ENCODE data around the gene DNMT3B.

Gene DNMT3B

GRCh38 chr20:32779500-32780211 lies 17.5 kb downstream of the DNMT3B start:
- Histone ChIP-seq H3K9me3 (ENCODE audit: insufficient read depth, low read depth, low read length) (no peaks in the 10 kb centered on the region), H3K9ac (ENCODE audit: low read depth, low read length) (peak overlapping the region; percentile 9; the same call in 1 of the 2 replicates), H3K27me3 (ENCODE audit: insufficient read depth, low read length) (no peaks in the 10 kb centered on the region), H3K4me3 (ENCODE audit: low read length) (no peak overlapping the region), H3K4me1 (ENCODE audit: insufficient read depth, low read length) (peaks cover 47% of the 10 kb centered on the region), H3K27ac (ENCODE audit: low read depth, low read length) (peak overlapping the region; percentile 85), H3K36me3 (ENCODE audit: insufficient read depth, low read length) (peaks cover 92% of the 10 kb centered on the region)
- 76% methylated on average over 10 of the region's 10 CpGs for WGBS

GRCh38 chr20:32780278-32780677 lies 18.1 kb downstream of the DNMT3B start:
- peak overlapping the region; percentile 9; the same call in 1 of the 2 replicates for H3K9ac ChIP-seq (ENCODE audit: low read depth, low read length)
- peaks cover 44% of the 10 kb centered on the region for H3K4me1 ChIP-seq (ENCODE audit: insufficient read depth, low read length)
- no peaks in the 10 kb centered on the region for H3K27me3 ChIP-seq (ENCODE audit: insufficient read depth, low read length)
- H3K9me3 ChIP-seq (ENCODE audit: insufficient read depth, low read depth, low read length), result no peaks in the 10 kb centered on the region
- H3K27ac ChIP-seq (ENCODE audit: low read depth, low read length), result peak overlapping the region; percentile 85
- 91% methylated on average over 16 of the region's 16 CpGs for WGBS
- no peak overlapping the region for H3K4me3 ChIP-seq (ENCODE audit: low read length)
- H3K36me3 ChIP-seq (ENCODE audit: insufficient read depth, low read length), result peaks cover 94% of the 10 kb centered on the region

GRCh38 chr20:32780749-32781655 lies 18.8 kb downstream of the DNMT3B start:
- no peaks in the 10 kb centered on the region for H3K27me3 ChIP-seq (ENCODE audit: insufficient read depth, low read length)
- H3K4me1 ChIP-seq (ENCODE audit: insufficient read depth, low read length), result peaks cover 38% of the 10 kb centered on the region
- H3K4me3 ChIP-seq (ENCODE audit: low read length), result no peak overlapping the region; the same call in 1 of the 2 replicates
- no peaks in the 10 kb centered on the region for H3K9me3 ChIP-seq (ENCODE audit: insufficient read depth, low read depth, low read length)
- peak overlapping the region; percentile 9 for H3K9ac ChIP-seq (ENCODE audit: low read depth, low read length)
- WGBS, result 77% methylated on average over 17 of the region's 18 CpGs
- H3K27ac ChIP-seq (ENCODE audit: low read depth, low read length), result peak overlapping the region; percentile 85
- peaks cover 96% of the 10 kb centered on the region for H3K36me3 ChIP-seq (ENCODE audit: insufficient read depth, low read length)

GRCh38 chr20:32784369-32785080 lies 22.3 kb downstream of the DNMT3B start:
- peaks cover 9% of the 10 kb centered on the region; the same call in 1 of the 2 replicates for H3K4me1 ChIP-seq (ENCODE audit: insufficient read depth, low read length)
- H3K9me3 ChIP-seq (ENCODE audit: insufficient read depth, low read depth, low read length), result no peaks in the 10 kb centered on the region
- H3K36me3 ChIP-seq (ENCODE audit: insufficient read depth, low read length), result peaks cover 99% of the 10 kb centered on the region
- no peak overlapping the region; the same call in 1 of the 2 replicates for H3K27ac ChIP-seq (ENCODE audit: low read depth, low read length)
- no peaks in the 10 kb centered on the region for H3K27me3 ChIP-seq (ENCODE audit: insufficient read depth, low read length)
- H3K4me3 ChIP-seq (ENCODE audit: low read length), result no peak overlapping the region
- H3K9ac ChIP-seq (ENCODE audit: low read depth, low read length), result no peak overlapping the region
- 94% methylated on average over 13 of the region's 13 CpGs for WGBS

- H3K36me3 ChIP-seq (ENCODE audit: insufficient read depth, low read length), result peaks cover 100% of the 10 kb centered on the region
- no peak overlapping the region for H3K4me3 ChIP-seq (ENCODE audit: low read length)
- no peaks in the 10 kb centered on the region for H3K9me3 ChIP-seq (ENCODE audit: insufficient read depth, low read depth, low read length)
- no peaks in the 10 kb centered on the region for H3K27me3 ChIP-seq (ENCODE audit: insufficient read depth, low read length)
- no peak overlapping the region for H3K9ac ChIP-seq (ENCODE audit: low read depth, low read length)
- H3K4me1 ChIP-seq (ENCODE audit: insufficient read depth, low read length), result peaks cover 6% of the 10 kb centered on the region; the same call in 1 of the 2 replicates
- 96% methylated on average over 16 of the region's 16 CpGs for WGBS
- H3K27ac ChIP-seq (ENCODE audit: low read depth, low read length), result peak overlapping the region; percentile 26; the same call in 1 of the 2 replicates
These were observed 24.0 kb downstream of the DNMT3B start for GRCh38 chr20:32786059-32786760.

GRCh38 chr20:32787168-32787567 lies 25.0 kb downstream of the DNMT3B start:
- peak overlapping the region; percentile 4; the same call in 1 of the 2 replicates for H3K27ac ChIP-seq (ENCODE audit: low read depth, low read length)
- 89% methylated on average over 16 of the region's 16 CpGs for WGBS
- no peak overlapping the region for H3K9ac ChIP-seq (ENCODE audit: low read depth, low read length)
- H3K27me3 ChIP-seq (ENCODE audit: insufficient read depth, low read length), result no peaks in the 10 kb centered on the region
- peaks cover 8% of the 10 kb centered on the region for H3K4me1 ChIP-seq (ENCODE audit: insufficient read depth, low read length)
- H3K4me3 ChIP-seq (ENCODE audit: low read length), result no peak overlapping the region
- peaks cover 100% of the 10 kb centered on the region for H3K36me3 ChIP-seq (ENCODE audit: insufficient read depth, low read length)
- no peaks in the 10 kb centered on the region for H3K9me3 ChIP-seq (ENCODE audit: insufficient read depth, low read depth, low read length)

GRCh38 chr20:32789896-32790750 lies 27.9 kb downstream of the DNMT3B start:
- Histone ChIP-seq H3K27me3 (ENCODE audit: insufficient read depth, low read length) (no peaks in the 10 kb centered on the region), H3K9me3 (ENCODE audit: insufficient read depth, low read depth, low read length) (no peaks in the 10 kb centered on the region), H3K27ac (ENCODE audit: low read depth, low read length) (no peak overlapping the region), H3K4me3 (ENCODE audit: low read length) (no peak overlapping the region), H3K36me3 (ENCODE audit: insufficient read depth, low read length) (peaks cover 100% of the 10 kb centered on the region), H3K9ac (ENCODE audit: low read depth, low read length) (no peak overlapping the region), H3K4me1 (ENCODE audit: insufficient read depth, low read length) (peaks cover 8% of the 10 kb centered on the region)
- 76% methylated on average over 5 of the region's 6 CpGs for WGBS

- no peaks in the 10 kb centered on the region for H3K27me3 ChIP-seq (ENCODE audit: insufficient read depth, low read length)
- no peaks in the 10 kb centered on the region for H3K9me3 ChIP-seq (ENCODE audit: insufficient read depth, low read depth, low read length)
- H3K27ac ChIP-seq (ENCODE audit: low read depth, low read length), result no peak overlapping the region; the same call in 1 of the 2 replicates
- no peak overlapping the region for H3K9ac ChIP-seq (ENCODE audit: low read depth, low read length)
- WGBS, result 95% methylated on average over 3 of the region's 3 CpGs
- H3K36me3 ChIP-seq (ENCODE audit: insufficient read depth, low read length), result peaks cover 100% of the 10 kb centered on the region
- H3K4me1 ChIP-seq (ENCODE audit: insufficient read depth, low read length), result peaks cover 8% of the 10 kb centered on the region
- no peak overlapping the region for H3K4me3 ChIP-seq (ENCODE audit: low read length)
These were observed 28.5 kb downstream of the DNMT3B start for GRCh38 chr20:32790751-32791057.

- Histone ChIP-seq H3K9ac (ENCODE audit: low read depth, low read length) (0 out of 2 replicates have a peak overlapping the region, but pooled peaks have one; percentile 12), H3K36me3 (ENCODE audit: insufficient read depth, low read length) (peaks cover 100% of the 10 kb centered on the region), H3K9me3 (ENCODE audit: insufficient read depth, low read depth, low read length) (no peaks in the 10 kb centered on the region), H3K4me1 (ENCODE audit: insufficient read depth, low read length) (peaks cover 8% of the 10 kb centered on the region), H3K27ac (ENCODE audit: low read depth, low read length) (peak overlapping the region; percentile 53), H3K4me3 (ENCODE audit: low read length) (no peak overlapping the region), H3K27me3 (ENCODE audit: insufficient read depth, low read length) (no peaks in the 10 kb centered on the region)
- WGBS, result 85% methylated on average over 3 of the region's 3 CpGs
These were observed 30.1 kb downstream of the DNMT3B start for GRCh38 chr20:32792316-32792715.

Measured in HUES64 (cell line).